HG03457 (cell line): ENCODE results near the gene CDH15.

Experiments
- ATAC-seq: cut with Tn5 transposase; IDR thresholded peaks from one replicate; pipeline ENCODE4 v1.9.1; 2021; ENCODE audit warnings: moderate number of reproducible peaks; ENCODE audit not compliant: unreplicated experiment

Gene CDH15

GRCh38 chr16:89198417-89199240 is 27.1 kb downstream of the CDH15 start:
- ATAC-seq = no peak

GRCh38 chr16:89199241-89200123 is 27.9 kb downstream of the CDH15 start:
- no peak for ATAC-seq

- ATAC-seq = no peak
Measured at GRCh38 chr16:89200124-89200849, 28.7 kb downstream of the CDH15 start, which contains the start of gene SLC22A31. Gene SLC22A31, minus strand, starts transcription at chr16:89200537. Its CDS starts 36 bp downstream, at chr16:89200501.

GRCh38 chr16:89200850-89201411 is 29.4 kb downstream of the CDH15 start:
- no peak for ATAC-seq

- ATAC-seq = no peak
Measured at GRCh38 chr16:89201439-89202377, 30.2 kb downstream of the CDH15 start.

- ATAC-seq = no peak
Measured at GRCh38 chr16:89202422-89203215, 31.1 kb downstream of the CDH15 start.

GRCh38 chr16:89207993-89208392 is 36.4 kb downstream of the CDH15 start:
- ATAC-seq = no peak

GRCh38 chr16:89209522-89210044 is 38.0 kb downstream of the CDH15 start:
- no peak for ATAC-seq

GRCh38 chr16:89210165-89210903 is 38.8 kb downstream of the CDH15 start:
- no peak for ATAC-seq

- ATAC-seq = no peak
Measured at GRCh38 chr16:89210904-89211515, 39.5 kb downstream of the CDH15 start.

- ATAC-seq = no peak
Measured at GRCh38 chr16:89216315-89217137, 45.0 kb downstream of the CDH15 start.

GRCh38 chr16:89217138-89217387 is 45.5 kb downstream of the CDH15 start:
- no peak for ATAC-seq

- peak; percentile 68 for ATAC-seq
Measured at GRCh38 chr16:89217388-89218191, 46.0 kb downstream of the CDH15 start, which contains the start of gene ZNF778. Gene ZNF778, plus strand, starts transcription at chr16:89217703. Its CDS starts 3,425 bp downstream, at chr16:89221128.

- ATAC-seq = no peak
Measured at GRCh38 chr16:89219365-89219764, 47.8 kb downstream of the CDH15 start.

GRCh38 chr16:89221604-89222003 is 50.1 kb downstream of the CDH15 start:
- no peak for ATAC-seq

- no peak for ATAC-seq
Measured at GRCh38 chr16:89222931-89223330, 51.4 kb downstream of the CDH15 start.
